GM23338 (cell line): ENCODE data around the gene MYO9B. TPM values are rescaled to one million over a fixed set of nuclear protein-coding genes. Genes with fewer than 3 reads are reported as not detected.

ENCODE experiments used
- ATAC-seq: fragments of 200-7000 bp; cut with Tn5 transposase; 3 replicates; pipeline ENCODE4 v1.9.1; 2020
- DNase-seq: peaks from one replicate; pipeline ENCODE4 v3.0.0-alpha.2; 2015; ENCODE audit warnings: low spot score
- H2AFZ ChIP-seq: fragments of 200-600 bp; sonication (generic); 2 replicates; pipeline ENCODE4 v1.8.0; 2016; ENCODE audit warnings: antibody characterized with exemption, mild to moderate bottlenecking, moderate library complexity
- H3F3A ChIP-seq: fragments of 200-600 bp; sonication (generic); replicated peaks from 2 replicates; pipeline ENCODE4 v1.8.0; 2017; ENCODE audit warnings: antibody characterized with exemption, mixed run types, low read depth
- H3K27ac ChIP-seq: fragments of 200-600 bp; sonication (generic); 2 replicates; pipeline ENCODE4 v1.6.1; 2016; ENCODE audit warnings: low read depth
- H3K27me3 ChIP-seq: fragments of 200-600 bp; sonication (generic); 2 replicates; pipeline ENCODE4 v1.8.0; 2016; ENCODE audit warnings: mild to moderate bottlenecking, mixed run types, moderate library complexity; ENCODE audit not compliant: insufficient read depth
- H3K36me3 ChIP-seq: fragments of 200-600 bp; sonication (generic); 2 replicates; pipeline ENCODE4 v1.8.0; 2016; ENCODE audit warnings: mild to moderate bottlenecking; ENCODE audit not compliant: insufficient read depth
- H3K4me1 ChIP-seq: fragments of 200-600 bp; sonication (generic); 2 replicates; pipeline ENCODE4 v1.8.0; 2016; ENCODE audit warnings: mild to moderate bottlenecking, moderate library complexity; ENCODE audit not compliant: insufficient read depth
- H3K4me2 ChIP-seq: fragments of 200-600 bp; sonication (generic); 2 replicates; pipeline ENCODE4 v1.7.1; 2017; ENCODE audit warnings: mixed run types
- H3K4me3 ChIP-seq: fragments of 200-600 bp; sonication (generic); 2 replicates; pipeline ENCODE4 v1.6.1; 2016; ENCODE audit warnings: mixed run types
- H3K79me2 ChIP-seq: fragments of 200-600 bp; sonication (generic); replicated peaks from 2 replicates; pipeline ENCODE4 v1.8.0; 2017; ENCODE audit warnings: mild to moderate bottlenecking; ENCODE audit not compliant: insufficient read depth
- H3K9me2 ChIP-seq: fragments of 200-600 bp; sonication (generic); 2 replicates; pipeline ENCODE4 v1.8.0; 2017; ENCODE audit not compliant: insufficient read depth
- H4K20me1 ChIP-seq: fragments of 200-600 bp; sonication (generic); replicated peaks from 2 replicates; pipeline ENCODE4 v1.8.0; 2017; ENCODE audit warnings: mild to moderate bottlenecking; ENCODE audit not compliant: insufficient read depth
- H3K27ac Mint-ChIP-seq: 2 replicates; pipeline ENCODE4 v1.8.0; 2020; ENCODE audit warnings: inconsistent platforms, mild to moderate bottlenecking, moderate library complexity, mixed read lengths
- H3K27me3 Mint-ChIP-seq: 3 replicates; pipeline ENCODE4 v1.8.0; 2022; ENCODE audit warnings: low read depth, mild to moderate bottlenecking, moderate library complexity, mixed read lengths, inconsistent platforms; ENCODE audit not compliant: insufficient read depth, poor library complexity
- H3K36me3 Mint-ChIP-seq: 3 replicates; pipeline ENCODE4 v1.8.0; 2021; ENCODE audit warnings: low read depth, mild to moderate bottlenecking, inconsistent platforms, moderate library complexity, mixed read lengths
- H3K4me1 Mint-ChIP-seq: 3 replicates; pipeline ENCODE4 v1.8.0; 2020; ENCODE audit warnings: mild to moderate bottlenecking, inconsistent platforms, mixed read lengths
- H3K4me3 Mint-ChIP-seq: 3 replicates; pipeline ENCODE4 v1.8.0; 2021; ENCODE audit warnings: moderate library complexity, mild to moderate bottlenecking, inconsistent platforms, mixed read lengths
- H3K9me3 Mint-ChIP-seq: 3 replicates; pipeline ENCODE4 v1.8.0; 2020; ENCODE audit warnings: moderate library complexity, mild to moderate bottlenecking, inconsistent platforms, mixed read lengths
- CREB1 ChIP-seq: fragments of 250-450 bp; sonication (Bioruptor Pico); IDR thresholded peaks from 2 replicates; pipeline ENCODE4 v1.5.0; 2020; ENCODE audit warnings: low read depth, mild to moderate bottlenecking, moderate library complexity
- EZH2 ChIP-seq: fragments of 200-600 bp; sonication (generic); IDR thresholded peaks from one replicate; pipeline ENCODE4 v1.8.0; 2017; ENCODE audit warnings: antibody characterized with exemption, mild to moderate bottlenecking, low read depth; ENCODE audit not compliant: unreplicated experiment
- EZH2phosphoT487 ChIP-seq: fragments of 200-600 bp; sonication (generic); IDR thresholded peaks from one replicate; pipeline ENCODE4 v1.8.1; 2018; ENCODE audit warnings: antibody characterized with exemption; ENCODE audit not compliant: unreplicated experiment
- JUNB ChIP-seq: IDR thresholded peaks from one replicate; pipeline ENCODE4 v1.6.1; 2016; ENCODE audit warnings: antibody characterized with exemption; ENCODE audit not compliant: unreplicated experiment
- NANOG ChIP-seq: IDR thresholded peaks from 2 replicates; pipeline ENCODE4 v1.6.1; 2016; ENCODE audit warnings: antibody characterized with exemption, borderline replicate concordance
- POLR2AphosphoS5 ChIP-seq: IDR thresholded peaks from 2 replicates; pipeline ENCODE4 v1.6.1; 2016; ENCODE audit warnings: antibody characterized with exemption, low read depth
- STAT1 ChIP-seq: IDR thresholded peaks from one replicate; pipeline ENCODE4 v1.6.1; 2016; ENCODE audit warnings: antibody characterized with exemption; ENCODE audit not compliant: unreplicated experiment
- ZNF114 ChIP-seq: fragments of 250-450 bp; sonication (Bioruptor Pico); IDR thresholded peaks from 2 replicates; pipeline ENCODE4 v1.5.0; 2020; ENCODE audit warnings: mild to moderate bottlenecking, moderate library complexity
- ZNF331 ChIP-seq: fragments of 250-450 bp; sonication (Bioruptor Pico); IDR thresholded peaks from 2 replicates; pipeline ENCODE4 v1.5.0; 2020; ENCODE audit warnings: low read depth, mild to moderate bottlenecking, moderate library complexity
- polyA plus RNA-seq: library from polyadenylated mRNA; unstranded; fragments of >200 nt; fragmentation: Nextera tagmentation; extraction: Ambion mirVana; gene quantifications from 2 replicates; pipeline ENCODE4 v1.2.1, GENCODE V29; 2016
- total RNA-seq: library from RNA; depleted of rRNA; stranded (reverse); fragments of >200 nt; shearing (Covaris generic); gene quantifications from 2 replicates; pipeline ENCODE4 v1.2.3, GENCODE V29; 2014
- TF ChIP-seq, protein P1 (sequence below): IDR thresholded peaks from one replicate; pipeline ENCODE4 v1.6.1; 2018; ENCODE audit warnings: antibody characterized with exemption; ENCODE audit not compliant: unreplicated experiment
- TF ChIP-seq, protein P2 (sequence below): fragments of 250-450 bp; sonication (Bioruptor Pico); IDR thresholded peaks from 2 replicates; pipeline ENCODE4 v1.5.0; 2020; ENCODE audit warnings: mild to moderate bottlenecking, moderate library complexity
- TF ChIP-seq, protein P3 (sequence below): IDR thresholded peaks from 2 replicates; pipeline ENCODE4 v1.6.1; 2016; ENCODE audit warnings: antibody characterized with exemption
- TF ChIP-seq, protein P4 (sequence below), 2 experiments: fragments of 200-600 bp in 1 of 2; sonication (generic) in 1 of 2; conservative IDR thresholded peaks; 2 replicates each; pipeline versions ENCODE4 v1.5.1 to v1.6.1; 2016 to 2017; ENCODE audit warnings: antibody characterized with exemption in 2 of 2, low read depth in 2 of 2, mild to moderate bottlenecking in 2 of 2, moderate library complexity in 1 of 2

The MYO9B gene
- total and polyA plus RNA-seq, 2 experiments from 2014 or later: 28.7 to 61.3 TPM

DNA sequence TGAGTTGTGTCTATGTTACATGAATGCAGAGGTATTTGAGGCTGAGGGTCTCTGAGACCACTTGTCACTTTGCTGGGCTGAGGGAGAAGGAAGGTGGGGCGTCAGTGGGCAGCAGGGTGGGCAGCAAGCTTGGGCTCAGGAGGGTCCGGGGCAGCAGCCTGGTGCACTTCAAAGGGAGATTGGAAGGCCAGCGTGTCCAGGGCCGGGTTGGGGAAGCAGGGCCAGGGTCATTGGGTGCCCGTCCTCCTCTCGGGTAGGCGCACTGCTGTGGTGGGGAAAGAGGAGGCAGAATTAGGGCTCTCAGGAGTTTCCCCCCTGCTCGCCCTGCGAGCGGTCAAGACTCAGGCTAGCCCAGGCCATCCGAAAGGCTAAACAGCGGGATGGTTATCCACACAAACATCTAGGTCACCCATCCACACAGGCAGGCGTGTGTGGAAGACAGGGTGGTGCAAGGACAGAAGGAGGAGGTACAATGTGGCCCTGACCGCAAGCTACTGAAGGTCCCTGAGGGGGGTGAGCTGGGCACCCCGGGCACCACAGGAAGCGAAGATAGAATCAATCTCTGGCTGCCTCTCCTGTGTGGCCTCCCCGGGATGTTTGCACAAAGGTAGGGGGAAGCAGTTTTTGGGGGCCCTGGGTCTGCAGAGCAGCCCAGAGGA, 37.7 kb downstream of the MYO9B start:
- TF ChIP-seq NANOG: no peak
- TF ChIP-seq CREB1 (CRISPR knock-in tag): no peak
- TF ChIP-seq, protein P1, sequence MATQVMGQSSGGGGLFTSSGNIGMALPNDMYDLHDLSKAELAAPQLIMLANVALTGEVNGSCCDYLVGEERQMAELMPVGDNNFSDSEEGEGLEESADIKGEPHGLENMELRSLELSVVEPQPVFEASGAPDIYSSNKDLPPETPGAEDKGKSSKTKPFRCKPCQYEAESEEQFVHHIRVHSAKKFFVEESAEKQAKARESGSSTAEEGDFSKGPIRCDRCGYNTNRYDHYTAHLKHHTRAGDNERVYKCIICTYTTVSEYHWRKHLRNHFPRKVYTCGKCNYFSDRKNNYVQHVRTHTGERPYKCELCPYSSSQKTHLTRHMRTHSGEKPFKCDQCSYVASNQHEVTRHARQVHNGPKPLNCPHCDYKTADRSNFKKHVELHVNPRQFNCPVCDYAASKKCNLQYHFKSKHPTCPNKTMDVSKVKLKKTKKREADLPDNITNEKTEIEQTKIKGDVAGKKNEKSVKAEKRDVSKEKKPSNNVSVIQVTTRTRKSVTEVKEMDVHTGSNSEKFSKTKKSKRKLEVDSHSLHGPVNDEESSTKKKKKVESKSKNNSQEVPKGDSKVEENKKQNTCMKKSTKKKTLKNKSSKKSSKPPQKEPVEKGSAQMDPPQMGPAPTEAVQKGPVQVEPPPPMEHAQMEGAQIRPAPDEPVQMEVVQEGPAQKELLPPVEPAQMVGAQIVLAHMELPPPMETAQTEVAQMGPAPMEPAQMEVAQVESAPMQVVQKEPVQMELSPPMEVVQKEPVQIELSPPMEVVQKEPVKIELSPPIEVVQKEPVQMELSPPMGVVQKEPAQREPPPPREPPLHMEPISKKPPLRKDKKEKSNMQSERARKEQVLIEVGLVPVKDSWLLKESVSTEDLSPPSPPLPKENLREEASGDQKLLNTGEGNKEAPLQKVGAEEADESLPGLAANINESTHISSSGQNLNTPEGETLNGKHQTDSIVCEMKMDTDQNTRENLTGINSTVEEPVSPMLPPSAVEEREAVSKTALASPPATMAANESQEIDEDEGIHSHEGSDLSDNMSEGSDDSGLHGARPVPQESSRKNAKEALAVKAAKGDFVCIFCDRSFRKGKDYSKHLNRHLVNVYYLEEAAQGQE: no peak
- no peak for TF ChIP-seq JUNB
- no peak for TF ChIP-seq EZH2
- TF ChIP-seq, protein P2, sequence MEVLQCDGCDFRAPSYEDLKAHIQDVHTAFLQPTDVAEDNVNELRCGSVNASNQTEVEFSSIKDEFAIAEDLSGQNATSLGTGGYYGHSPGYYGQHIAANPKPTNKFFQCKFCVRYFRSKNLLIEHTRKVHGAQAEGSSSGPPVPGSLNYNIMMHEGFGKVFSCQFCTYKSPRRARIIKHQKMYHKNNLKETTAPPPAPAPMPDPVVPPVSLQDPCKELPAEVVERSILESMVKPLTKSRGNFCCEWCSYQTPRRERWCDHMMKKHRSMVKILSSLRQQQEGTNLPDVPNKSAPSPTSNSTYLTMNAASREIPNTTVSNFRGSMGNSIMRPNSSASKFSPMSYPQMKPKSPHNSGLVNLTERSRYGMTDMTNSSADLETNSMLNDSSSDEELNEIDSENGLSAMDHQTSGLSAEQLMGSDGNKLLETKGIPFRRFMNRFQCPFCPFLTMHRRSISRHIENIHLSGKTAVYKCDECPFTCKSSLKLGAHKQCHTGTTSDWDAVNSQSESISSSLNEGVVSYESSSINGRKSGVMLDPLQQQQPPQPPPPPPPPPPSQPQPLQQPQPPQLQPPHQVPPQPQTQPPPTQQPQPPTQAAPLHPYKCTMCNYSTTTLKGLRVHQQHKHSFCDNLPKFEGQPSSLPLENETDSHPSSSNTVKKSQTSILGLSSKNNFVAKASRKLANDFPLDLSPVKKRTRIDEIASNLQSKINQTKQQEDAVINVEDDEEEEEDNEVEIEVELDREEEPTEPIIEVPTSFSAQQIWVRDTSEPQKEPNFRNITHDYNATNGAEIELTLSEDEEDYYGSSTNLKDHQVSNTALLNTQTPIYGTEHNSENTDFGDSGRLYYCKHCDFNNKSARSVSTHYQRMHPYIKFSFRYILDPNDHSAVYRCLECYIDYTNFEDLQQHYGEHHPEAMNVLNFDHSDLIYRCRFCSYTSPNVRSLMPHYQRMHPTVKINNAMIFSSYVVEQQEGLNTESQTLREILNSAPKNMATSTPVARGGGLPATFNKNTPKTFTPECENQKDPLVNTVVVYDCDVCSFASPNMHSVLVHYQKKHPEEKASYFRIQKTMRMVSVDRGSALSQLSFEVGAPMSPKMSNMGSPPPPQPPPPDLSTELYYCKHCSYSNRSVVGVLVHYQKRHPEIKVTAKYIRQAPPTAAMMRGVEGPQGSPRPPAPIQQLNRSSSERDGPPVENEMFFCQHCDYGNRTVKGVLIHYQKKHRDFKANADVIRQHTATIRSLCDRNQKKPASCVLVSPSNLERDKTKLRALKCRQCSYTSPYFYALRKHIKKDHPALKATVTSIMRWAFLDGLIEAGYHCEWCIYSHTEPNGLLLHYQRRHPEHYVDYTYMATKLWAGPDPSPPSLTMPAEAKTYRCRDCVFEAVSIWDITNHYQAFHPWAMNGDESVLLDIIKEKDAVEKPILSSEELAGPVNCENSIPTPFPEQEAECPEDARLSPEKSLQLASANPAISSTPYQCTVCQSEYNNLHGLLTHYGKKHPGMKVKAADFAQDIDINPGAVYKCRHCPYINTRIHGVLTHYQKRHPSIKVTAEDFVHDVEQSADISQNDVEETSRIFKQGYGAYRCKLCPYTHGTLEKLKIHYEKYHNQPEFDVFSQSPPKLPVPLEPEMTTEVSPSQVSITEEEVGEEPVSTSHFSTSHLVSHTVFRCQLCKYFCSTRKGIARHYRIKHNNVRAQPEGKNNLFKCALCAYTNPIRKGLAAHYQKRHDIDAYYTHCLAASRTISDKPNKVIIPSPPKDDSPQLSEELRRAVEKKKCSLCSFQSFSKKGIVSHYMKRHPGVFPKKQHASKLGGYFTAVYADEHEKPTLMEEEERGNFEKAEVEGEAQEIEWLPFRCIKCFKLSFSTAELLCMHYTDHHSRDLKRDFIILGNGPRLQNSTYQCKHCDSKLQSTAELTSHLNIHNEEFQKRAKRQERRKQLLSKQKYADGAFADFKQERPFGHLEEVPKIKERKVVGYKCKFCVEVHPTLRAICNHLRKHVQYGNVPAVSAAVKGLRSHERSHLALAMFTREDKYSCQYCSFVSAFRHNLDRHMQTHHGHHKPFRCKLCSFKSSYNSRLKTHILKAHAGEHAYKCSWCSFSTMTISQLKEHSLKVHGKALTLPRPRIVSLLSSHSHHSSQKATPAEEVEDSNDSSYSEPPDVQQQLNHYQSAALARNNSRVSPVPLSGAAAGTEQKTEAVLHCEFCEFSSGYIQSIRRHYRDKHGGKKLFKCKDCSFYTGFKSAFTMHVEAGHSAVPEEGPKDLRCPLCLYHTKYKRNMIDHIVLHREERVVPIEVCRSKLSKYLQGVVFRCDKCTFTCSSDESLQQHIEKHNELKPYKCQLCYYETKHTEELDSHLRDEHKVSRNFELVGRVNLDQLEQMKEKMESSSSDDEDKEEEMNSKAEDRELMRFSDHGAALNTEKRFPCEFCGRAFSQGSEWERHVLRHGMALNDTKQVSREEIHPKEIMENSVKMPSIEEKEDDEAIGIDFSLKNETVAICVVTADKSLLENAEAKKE: no peak
- TF ChIP-seq POLR2AphosphoS5: no peak
- no peak for TF ChIP-seq ZNF331
- TF ChIP-seq, protein P3, sequence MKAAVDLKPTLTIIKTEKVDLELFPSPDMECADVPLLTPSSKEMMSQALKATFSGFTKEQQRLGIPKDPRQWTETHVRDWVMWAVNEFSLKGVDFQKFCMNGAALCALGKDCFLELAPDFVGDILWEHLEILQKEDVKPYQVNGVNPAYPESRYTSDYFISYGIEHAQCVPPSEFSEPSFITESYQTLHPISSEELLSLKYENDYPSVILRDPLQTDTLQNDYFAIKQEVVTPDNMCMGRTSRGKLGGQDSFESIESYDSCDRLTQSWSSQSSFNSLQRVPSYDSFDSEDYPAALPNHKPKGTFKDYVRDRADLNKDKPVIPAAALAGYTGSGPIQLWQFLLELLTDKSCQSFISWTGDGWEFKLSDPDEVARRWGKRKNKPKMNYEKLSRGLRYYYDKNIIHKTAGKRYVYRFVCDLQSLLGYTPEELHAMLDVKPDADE: no peak
- TF ChIP-seq EZH2phosphoT487: no peak
- TF ChIP-seq, protein P4, sequence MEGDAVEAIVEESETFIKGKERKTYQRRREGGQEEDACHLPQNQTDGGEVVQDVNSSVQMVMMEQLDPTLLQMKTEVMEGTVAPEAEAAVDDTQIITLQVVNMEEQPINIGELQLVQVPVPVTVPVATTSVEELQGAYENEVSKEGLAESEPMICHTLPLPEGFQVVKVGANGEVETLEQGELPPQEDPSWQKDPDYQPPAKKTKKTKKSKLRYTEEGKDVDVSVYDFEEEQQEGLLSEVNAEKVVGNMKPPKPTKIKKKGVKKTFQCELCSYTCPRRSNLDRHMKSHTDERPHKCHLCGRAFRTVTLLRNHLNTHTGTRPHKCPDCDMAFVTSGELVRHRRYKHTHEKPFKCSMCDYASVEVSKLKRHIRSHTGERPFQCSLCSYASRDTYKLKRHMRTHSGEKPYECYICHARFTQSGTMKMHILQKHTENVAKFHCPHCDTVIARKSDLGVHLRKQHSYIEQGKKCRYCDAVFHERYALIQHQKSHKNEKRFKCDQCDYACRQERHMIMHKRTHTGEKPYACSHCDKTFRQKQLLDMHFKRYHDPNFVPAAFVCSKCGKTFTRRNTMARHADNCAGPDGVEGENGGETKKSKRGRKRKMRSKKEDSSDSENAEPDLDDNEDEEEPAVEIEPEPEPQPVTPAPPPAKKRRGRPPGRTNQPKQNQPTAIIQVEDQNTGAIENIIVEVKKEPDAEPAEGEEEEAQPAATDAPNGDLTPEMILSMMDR (conservative IDR thresholded peaks at IDR 0.05; ENCODE audit: low read depth in 2 of 2): no peak
- TF ChIP-seq ZNF114 (CRISPR knock-in tag): no peak
- no peak for TF ChIP-seq STAT1

More for the DNA sequence above, 37.7 kb downstream of the MYO9B start:
- H3F3A ChIP-seq: peaks cover 8% of the 10 kb centered on the region
- H3K4me1 ChIP-seq: peaks cover 24% of the 10 kb centered on the region
- H3K9me2 ChIP-seq: no peaks in the 10 kb centered on the region
- no peak overlapping the region for H2AFZ ChIP-seq
- Mint-ChIP-seq H3K27me3 (peaks cover 10% of the 10 kb centered on the region), H3K4me1 (peaks cover 46% of the 10 kb centered on the region), H3K36me3 (peaks cover 10% of the 10 kb centered on the region), H3K4me3 (no peak overlapping the region; the same call in 2 of the 3 replicates), H3K9me3 (no peaks in the 10 kb centered on the region; the same call in 2 of the 3 replicates), H3K27ac (peak overlapping the region; percentile 70)
- DNase-seq (no peak), ATAC-seq (no peak)
- no peak overlapping the region for H3K4me2 ChIP-seq
- H3K79me2 ChIP-seq: peaks cover 10% of the 10 kb centered on the region
- H3K4me3 ChIP-seq: no peak overlapping the region
- 0 out of 2 replicates have a peak, but pooled peaks cover 3% of the 10 kb centered on the region for H3K36me3 ChIP-seq
- no peaks in the 10 kb centered on the region for H3K27me3 ChIP-seq
- H4K20me1 ChIP-seq: peaks cover 3% of the 10 kb centered on the region; the same call in 1 of the 2 replicates
- 0 out of 2 replicates have a peak overlapping the region, but pooled peaks have one; percentile 55 for H3K27ac ChIP-seq
